Heart right ventricle (tissue), 16 donors: Measurements from ENCODE around the gene PRDM4. TPM values are rescaled to one million over a fixed set of nuclear protein-coding genes. Genes with fewer than 3 reads are reported as not detected.

ENCODE experiments used
- ATAC-seq, 8 donors: fragments of 200-7000 bp; cut with Tn5 transposase; one replicate each; pipeline ENCODE4 v1.9.1; 2020; ENCODE audit warnings: mild to moderate bottlenecking in 8 of 8, moderate library complexity in 8 of 8, moderate number of reproducible peaks in 1 of 8
- DNase-seq, 2 donors: peaks; one replicate each; pipeline ENCODE4 v3.0.0-alpha.2; 2020
- H3K27ac ChIP-seq, 10 donors: fragments of 200-600 bp; sonication (generic) in 2 of 10; one replicate each; pipeline versions ENCODE4 v1.5.0 to v1.8.0; 2020 to 2022; ENCODE audit warnings: mild to moderate bottlenecking in 3 of 10
- H3K27me3 ChIP-seq, 7 donors: fragments of 200-600 bp; one replicate each; pipeline ENCODE4 v1.8.0; 2021 to 2022; ENCODE audit warnings: mild to moderate bottlenecking in 2 of 7
- H3K36me3 ChIP-seq, 9 donors: fragments of 200-600 bp; sonication (generic) in 1 of 9; one replicate each; pipeline versions ENCODE4 v1.5.0 to v1.8.0; 2020 to 2022; ENCODE audit warnings: mild to moderate bottlenecking in 2 of 9
- H3K4me1 ChIP-seq, 9 donors: fragments of 200-600 bp; sonication (generic) in 1 of 9; one replicate each; pipeline versions ENCODE4 v1.5.0 to v1.8.0; 2020 to 2022; ENCODE audit warnings: mild to moderate bottlenecking in 4 of 9
- H3K4me3 ChIP-seq, 10 donors: fragments of 200-600 bp; sonication (generic) in 2 of 10; one replicate each; pipeline versions ENCODE4 v1.5.0 to v1.8.0; 2020 to 2022; ENCODE audit warnings: mild to moderate bottlenecking in 7 of 10, moderate library complexity in 2 of 10
- H3K9me3 ChIP-seq, 11 donors: fragments of 200-600 bp in 10 of 11; sonication (generic) in 2 of 11; one replicate each; pipeline versions ENCODE4 v1.5.0 to v1.8.0; 2013 to 2022; ENCODE audit warnings: mild to moderate bottlenecking in 2 of 11, control low read depth in 1 of 11, moderate library complexity in 1 of 11
- CTCF ChIP-seq, 9 donors: fragments of 200-600 bp; sonication (generic) in 2 of 9; IDR thresholded peaks; one replicate each; pipeline versions ENCODE4 v1.5.0 to v1.8.0; 2021 to 2022; ENCODE audit warnings: antibody characterized with exemption in 9 of 9, mild to moderate bottlenecking in 5 of 9, moderate library complexity in 1 of 9
- WGBS, 2 donors: extraction: QIAGEN DNeasy Blood & Tissue Kit; methylation state at CpG; one replicate each; pipeline ENCODE4 v1.1.7; 2013; ENCODE audit warnings: inconsistent platforms in 1 of 2; 5-methylcytosine and 5-hydroxymethylcytosine counted together
- intact Hi-C, 10 donors: fragments of 100-400 bp; cut with DNase I; formaldehyde crosslinking; loops; one replicate each; pipeline versions ENCODE4 v1.11.1 to v1.14.2; 2022
- polyA plus RNA-seq, 2 donors: library from polyadenylated mRNA; stranded (reverse); fragments of 200-250 nt; gene quantifications; one replicate each; pipeline ENCODE4 v1.2.3, GENCODE V29; 2013
- total RNA-seq, 10 donors: library from RNA; stranded (reverse); fragmentation: NEBNext Ultra II Directional in 3 of 10; extraction: Animal tissue kit (Norgen Biotek cat#: 25700) in 3 of 10; gene quantifications; one replicate each; pipeline versions ENCODE4 v1.2.1 to v1.2.4, GENCODE V29; 2021 to 2023
- donor health status: Arrhythmogenic right ventricular cardiomyopathy.
- donor health status: ischemic (EF 13 %, LVEDD 7.1; RV severe dilation, severe dysfunction).
- donor health status: healthy with polysubstance abuse.
- donor health status: DM: no; HTN: yes; CAD: no.
- donor health status: DM: no; HTN: no; CAD: no.
- donor health status: ischemic (EF 25% LVEDD 6.9; RV normal size, moderate dysfunction).
- donor health status: ischemic (EF 25% LVEDD 5.7; RV mildly dilated, moderate dysfunction).
- donor health status: healthy.
- donor health status: DM: yes; HTN: yes; CAD: no.
- donor health status: Ischemic cardiomyopathy.
- donor health status: ischemic (EF 35%, LVEDD 5.7; RV mildly dilated, moderate dysfunction).
- donor health status: nonischemic (EF 11% LVEDD 7.7; RV severe dilation, severe dysfunction).
- donor health status: DM: yes; HTN: yes; CAD: no.
- donor health status: PGD.
- donor health status: ischemic (EF 29% LVEDD 5.4; RV normal size, mild dysfunction).
- donor health status: nonischemic (EF 23%, LVEDD 6.1; RV moderate dilation, normal function).

PRDM4 gene
- total and polyA plus RNA-seq, 12 donors: 6.1 to 15.4 (median 12.2) TPM

DNA sequence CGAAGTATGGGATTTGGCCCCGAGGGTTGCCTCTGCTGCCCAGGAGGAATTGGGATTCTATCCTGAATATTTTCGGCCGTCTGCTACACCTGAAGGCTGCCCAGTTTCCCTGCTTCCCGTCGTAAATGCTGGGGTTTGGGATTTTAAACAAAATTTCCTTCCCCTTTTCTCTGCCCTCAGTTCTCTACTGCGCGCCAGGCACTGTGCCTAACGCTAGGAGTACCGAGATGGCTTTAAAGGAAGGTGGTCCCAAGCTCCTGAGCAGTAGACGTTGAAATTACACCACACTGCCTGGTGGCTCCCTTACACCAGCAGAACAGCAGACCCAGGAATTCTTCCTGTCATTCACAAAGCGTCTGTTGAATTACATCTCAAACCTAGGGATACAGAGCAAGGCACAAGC is 566 bp upstream of the PRDM4 start:
- WGBS, 2 donors: 1% methylated on average over 12 of the region's 12 CpGs
- no peak for TF ChIP-seq CTCF (IDR thresholded peaks at IDR 0.05)
- Histone ChIP-seq H3K27me3 (no peaks in the 10 kb centered on the region), H3K27ac (peak overlapping the region in 9 of 10 donors; percentile 42 to 89 (median 81)), H3K4me3 (peak overlapping the region; percentile 66 to 94 (median 90)), H3K9me3 (peaks cover 0 to 3% (median 0%) of the 10 kb centered on the region in 11 donors), H3K36me3 (peaks cover 0 to 25% (median 5%) of the 10 kb centered on the region in 9 donors), H3K4me1 (peaks cover 0 to 39% (median 31%) of the 10 kb centered on the region in 9 donors)
- DNase-seq (peak in 1 of 2 donors; percentile 4), ATAC-seq (peak in 7 of 8 donors; percentile 4 to 32 (median 27))
- intact Hi-C loops: loop anchor here in 4 of 10 donors (5.0 to 10.0 kb wide), 2 partner anchors 79 to 123 kb away; no protein-coding TSS in a partner anchor

- intact Hi-C loops: loop anchor here in 4 of 10 donors (5.0 to 10.0 kb wide), 2 partner anchors 78 to 124 kb away; no protein-coding TSS in a partner anchor
- no peaks in the 10 kb centered on the region for H3K27me3 ChIP-seq
- H3K27ac ChIP-seq: peak overlapping the region; percentile 62 to 89 (median 82)
- peak overlapping the region; percentile 66 to 94 (median 90) for H3K4me3 ChIP-seq
- no peak for TF ChIP-seq CTCF (IDR thresholded peaks at IDR 0.05)
- peak in 1 of 8 donors; percentile 1 for ATAC-seq
- H3K9me3 ChIP-seq: peaks cover 0 to 3% (median 0%) of the 10 kb centered on the region in 11 donors
- 2 to 3% methylated on average over 30 of the region's 30 CpGs for WGBS, 2 donors
- H3K4me1 ChIP-seq: peaks cover 0 to 39% (median 31%) of the 10 kb centered on the region in 9 donors
- DNase-seq: peak; percentile 6 to 33
- H3K36me3 ChIP-seq: peaks cover 0 to 37% (median 17%) of the 10 kb centered on the region in 9 donors
These were observed 629 bp downstream of the PRDM4 start for GRCh38 chr12:107760207-107760808.

- DNase-seq (no peak), ATAC-seq (no peak)
- TF ChIP-seq CTCF (IDR thresholded peaks at IDR 0.05): no peak
- WGBS, 2 donors: 54 to 59% methylated on average over 3 of the region's 3 CpGs
- Histone ChIP-seq H3K36me3 (peaks cover 0 to 46% (median 25%) of the 10 kb centered on the region in 9 donors), H3K4me3 (peak overlapping the region in 7 of 10 donors; percentile 70 to 94 (median 91)), H3K4me1 (peaks cover 0 to 39% (median 31%) of the 10 kb centered on the region in 9 donors), H3K27me3 (no peaks in the 10 kb centered on the region), H3K9me3 (peaks cover 0 to 3% (median 0%) of the 10 kb centered on the region in 11 donors), H3K27ac (peak overlapping the region in 2 of 10 donors; percentile 84 to 89)
- intact Hi-C loops: loop anchor here in 3 of 10 donors (5.0 to 10.0 kb wide), 3 partner anchors 62 to 75 kb away; partner anchors contain the start of gene PWP1 (in 1 of the 3)
These were observed 1.5 kb downstream of the PRDM4 start for GRCh38 chr12:107759410-107759809.

- no peaks in the 10 kb centered on the region for H3K9me3 ChIP-seq
- H3K4me3 ChIP-seq: no peak overlapping the region
- H3K4me1 ChIP-seq: peaks cover 0 to 28% (median 12%) of the 10 kb centered on the region in 9 donors
- no peak for TF ChIP-seq CTCF (IDR thresholded peaks at IDR 0.05)
- no peak for ATAC-seq
- H3K36me3 ChIP-seq: peaks cover 0 to 99% (median 52%) of the 10 kb centered on the region in 9 donors
- no peak for DNase-seq
- intact Hi-C loops: no loop called here
- H3K27ac ChIP-seq: peak overlapping the region in 1 of 10 donors; percentile 71
- 90 to 96% methylated on average over 1 of the region's 1 CpG for WGBS, 2 donors
- H3K27me3 ChIP-seq: no peaks in the 10 kb centered on the region
These were observed 11.9 kb downstream of the PRDM4 start for GRCh38 chr12:107749083-107749482.
